DOHH2 (cell line): ENCODE results near the gene UBE2H.

Experiments
- CTCF ChIP-seq: fragments of 200-600 bp; sonication (generic); IDR thresholded peaks from one replicate; pipeline ENCODE4 v1.5.1; 2014; ENCODE audit warnings: antibody characterized with exemption, mild to moderate bottlenecking, low read depth, low read length; ENCODE audit not compliant: poor library complexity, severe bottlenecking
- EZH2phosphoT487 ChIP-seq: fragments of 200-600 bp; sonication (generic); IDR thresholded peaks from 2 replicates; pipeline ENCODE4 v1.6.1; 2017; ENCODE audit warnings: borderline replicate concordance, mild to moderate bottlenecking, antibody characterized with exemption, low read length, moderate library complexity, mixed read lengths

GRCh38 chr7:129969881-129970446 lies 17.2 kb upstream of the UBE2H start:
- TF ChIP-seq CTCF (no peak), EZH2phosphoT487 (no peak)
